Peyer's patch (tissue), 4 donors: ENCODE results near the gene NRL.

Experiments
- POLR2A ChIP-seq, 2 donors: fragments of 450-650 bp; IDR thresholded peaks; one replicate each; pipeline ENCODE4 v1.5.1; 2017; ENCODE audit warnings: antibody characterized with exemption in 2 of 2, mild to moderate bottlenecking in 2 of 2, moderate library complexity in 2 of 2
- TF ChIP-seq, protein P1 (sequence below), 6 experiments: fragments of 450-650 bp in 4 of 6; fragments of 200-600 bp in 2 of 6; sonication (generic) in 1 of 6; IDR thresholded peaks; one replicate each; pipeline ENCODE4 v1.5.1; 2017 to 2019; ENCODE audit warnings: antibody characterized with exemption in 6 of 6, mild to moderate bottlenecking in 3 of 6, moderate library complexity in 1 of 6

DNA sequence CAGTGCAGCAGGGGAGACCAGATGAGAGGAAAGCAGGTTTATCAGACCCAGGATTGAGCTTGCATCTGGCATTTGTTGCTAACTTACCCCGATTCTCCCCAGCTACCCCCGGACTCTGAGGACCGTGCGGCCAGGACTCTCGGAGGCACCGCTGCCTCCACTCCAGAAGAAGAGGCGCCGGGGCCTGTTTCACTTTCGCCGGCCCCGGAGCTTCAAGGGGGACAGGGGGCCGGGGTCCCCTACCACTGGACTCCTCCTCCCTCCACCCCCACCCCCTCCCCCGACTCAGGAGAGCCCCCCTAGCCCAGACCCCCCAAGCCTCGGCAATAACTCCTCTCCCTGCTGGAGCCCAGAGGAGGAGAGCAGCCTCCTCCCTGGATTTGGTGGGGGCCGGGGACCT lies 49.9 kb downstream of the NRL start:
- TF ChIP-seq, protein P1, sequence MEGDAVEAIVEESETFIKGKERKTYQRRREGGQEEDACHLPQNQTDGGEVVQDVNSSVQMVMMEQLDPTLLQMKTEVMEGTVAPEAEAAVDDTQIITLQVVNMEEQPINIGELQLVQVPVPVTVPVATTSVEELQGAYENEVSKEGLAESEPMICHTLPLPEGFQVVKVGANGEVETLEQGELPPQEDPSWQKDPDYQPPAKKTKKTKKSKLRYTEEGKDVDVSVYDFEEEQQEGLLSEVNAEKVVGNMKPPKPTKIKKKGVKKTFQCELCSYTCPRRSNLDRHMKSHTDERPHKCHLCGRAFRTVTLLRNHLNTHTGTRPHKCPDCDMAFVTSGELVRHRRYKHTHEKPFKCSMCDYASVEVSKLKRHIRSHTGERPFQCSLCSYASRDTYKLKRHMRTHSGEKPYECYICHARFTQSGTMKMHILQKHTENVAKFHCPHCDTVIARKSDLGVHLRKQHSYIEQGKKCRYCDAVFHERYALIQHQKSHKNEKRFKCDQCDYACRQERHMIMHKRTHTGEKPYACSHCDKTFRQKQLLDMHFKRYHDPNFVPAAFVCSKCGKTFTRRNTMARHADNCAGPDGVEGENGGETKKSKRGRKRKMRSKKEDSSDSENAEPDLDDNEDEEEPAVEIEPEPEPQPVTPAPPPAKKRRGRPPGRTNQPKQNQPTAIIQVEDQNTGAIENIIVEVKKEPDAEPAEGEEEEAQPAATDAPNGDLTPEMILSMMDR (IDR thresholded peaks at IDR 0.05) = no peak
- TF ChIP-seq POLR2A (IDR thresholded peaks at IDR 0.05) = no peak
